Aorta (tissue), 5 donors: ENCODE measurements around the gene CLEC4A. TPM values are rescaled to one million over a fixed set of nuclear protein-coding genes. Genes with fewer than 3 reads are reported as not detected.
"Not testable (repeated sequence)": the region's sequence is repeated elsewhere in the genome, so short reads cannot be mapped to it uniquely, and the experiment has no call there.

ENCODE experiments used
- ATAC-seq: fragments of 200-7000 bp; cut with Tn5 transposase; one replicate; pipeline ENCODE4 v1.9.1; 2022; ENCODE audit warnings: moderate library complexity; ENCODE audit not compliant: low FRiP score
- DNase-seq, 2 donors: peaks; one replicate each; pipeline ENCODE4 v3.0.0-alpha.2; 2020
- H3K27ac ChIP-seq, 2 donors: one replicate each; pipeline ENCODE4 v1.5.1; 2013; ENCODE audit warnings: low read length in 2 of 2, mild to moderate bottlenecking in 2 of 2, moderate library complexity in 2 of 2, control low read depth in 1 of 2, inconsistent platforms in 1 of 2, low read depth in 1 of 2
- H3K27me3 ChIP-seq, 2 donors: one replicate each; pipeline ENCODE4 v1.6.1; 2013; ENCODE audit warnings: control low read depth in 1 of 2, low read length in 1 of 2, mild to moderate bottlenecking in 1 of 2, moderate library complexity in 1 of 2; ENCODE audit not compliant: insufficient read depth in 2 of 2, control insufficient read depth in 1 of 2
- H3K36me3 ChIP-seq, 2 donors: one replicate each; pipeline ENCODE4 v1.6.1; 2013; ENCODE audit warnings: control low read depth in 1 of 2, low read length in 1 of 2, mild to moderate bottlenecking in 1 of 2; ENCODE audit not compliant: insufficient read depth in 2 of 2, control insufficient read depth in 1 of 2
- H3K4me1 ChIP-seq, 2 donors: one replicate each; pipeline ENCODE4 v1.6.1; 2013; ENCODE audit warnings: low read length in 2 of 2, control low read depth in 1 of 2, mild to moderate bottlenecking in 1 of 2, moderate library complexity in 1 of 2; ENCODE audit not compliant: insufficient read depth in 2 of 2, control insufficient read depth in 1 of 2
- H3K4me3 ChIP-seq, 2 donors: one replicate each; pipeline ENCODE4 v1.5.1; 2013; ENCODE audit warnings: low read length in 2 of 2, control low read depth in 1 of 2, mild to moderate bottlenecking in 1 of 2
- H3K9me3 ChIP-seq: one replicate; pipeline ENCODE4 v1.6.1; 2013; ENCODE audit warnings: mild to moderate bottlenecking, low read length; ENCODE audit not compliant: control insufficient read depth
- WGBS, 2 donors: extraction: QIAGEN DNeasy Blood & Tissue Kit; methylation state at CpG; one replicate each; pipeline ENCODE4 v1.1.7; 2013; 5-methylcytosine and 5-hydroxymethylcytosine counted together
- intact Hi-C, 2 donors: fragments of 100-400 bp; cut with DNase I; formaldehyde crosslinking; loops; one replicate each; pipeline versions ENCODE4 v1.14.2 to v1.15.0; 2022
- polyA plus RNA-seq, 2 donors: library from polyadenylated mRNA; stranded (reverse); fragments of 200-250 nt; gene quantifications; one replicate each; pipeline ENCODE4 v1.2.3, GENCODE V29; 2013
- total RNA-seq, 2 donors: library from RNA; stranded (reverse); fragmentation: NEBNext Ultra II Directional; extraction: Animal tissue kit (Norgen Biotek cat#: 25700); gene quantifications; one replicate each; pipeline ENCODE4 v1.2.1, GENCODE V29; 2021
- donor health status: healthy with polysubstance abuse.
- donor health status: Bipolar disorder and iron deficiency.
- donor health status: DM: no; HTN: no; CAD: no.
- donor health status: DM: no; HTN: no; CAD: no.
- donor health status: DM: yes; HTN: yes; CAD: no.

The CLEC4A gene
- total and polyA plus RNA-seq, 4 donors: 3.0 to 8.4 (median 4.5) TPM

GRCh38 chr12:8145754-8146441 lies 22.5 kb downstream of the CLEC4A start:
- Histone ChIP-seq H3K4me3 (no peak overlapping the region), H3K27ac (peak overlapping the region in 1 of 2 donors; percentile 19), H3K4me1 (no peaks in the 10 kb centered on the region), H3K36me3 (no peaks in the 10 kb centered on the region), H3K27me3 (no peaks in the 10 kb centered on the region), H3K9me3 (no peaks in the 10 kb centered on the region)
- DNase-seq (peak; percentile 87 to 89), ATAC-seq (peak; percentile 94)
- WGBS, 2 donors: 17 to 21% methylated on average over 19 of the region's 19 CpGs
- intact Hi-C loops: no loop called here

GRCh38 chr12:8146442-8146771 lies 23.0 kb downstream of the CLEC4A start:
- H3K9me3 ChIP-seq: no peaks in the 10 kb centered on the region
- peak overlapping the region in 1 of 2 donors; percentile 19 for H3K27ac ChIP-seq
- no peak overlapping the region for H3K4me3 ChIP-seq
- no peaks in the 10 kb centered on the region for H3K4me1 ChIP-seq
- H3K36me3 ChIP-seq: no peaks in the 10 kb centered on the region
- DNase-seq (no peak), ATAC-seq (peak; percentile 42)
- no peaks in the 10 kb centered on the region for H3K27me3 ChIP-seq
- 6 to 16% methylated on average over 4 of the region's 4 CpGs for WGBS, 2 donors
- intact Hi-C loops: no loop called here

- Histone ChIP-seq H3K4me3 (no peak overlapping the region), H3K36me3 (no peaks in the 10 kb centered on the region), H3K27ac (no peak overlapping the region), H3K9me3 (no peaks in the 10 kb centered on the region), H3K4me1 (no peaks in the 10 kb centered on the region), H3K27me3 (no peaks in the 10 kb centered on the region)
- intact Hi-C loops: no loop called here
- ATAC-seq (no peak), DNase-seq (no peak)
Observed at GRCh38 chr12:8154526-8154925, 31.1 kb downstream of the CLEC4A start.

GRCh38 chr12:8156416-8156815 lies 33.0 kb downstream of the CLEC4A start:
- 90 to 95% methylated on average over 2 of the region's 2 CpGs for WGBS, 2 donors
- no peaks in the 10 kb centered on the region for H3K36me3 ChIP-seq

GRCh38 chr12:8156845-8157244 lies 33.4 kb downstream of the CLEC4A start, which contains the start of gene ZNF705A:
ZNF705A (plus strand) TSS chr12:8157015; CDS start chr12:8172626, 15,611 bp downstream.
- intact Hi-C loops: no loop called here
- H3K4me1 ChIP-seq: no peaks in the 10 kb centered on the region
- H3K27me3 ChIP-seq: no peaks in the 10 kb centered on the region
- WGBS, 2 donors: 43 to 49% methylated on average over 3 of the region's 3 CpGs
- H3K27ac ChIP-seq: no peak within 1 kb of the TSS
- no peak for DNase-seq
- H3K4me3 ChIP-seq: no peak within 1 kb of the TSS
- H3K9me3 ChIP-seq: no peaks in the 10 kb centered on the region
- ATAC-seq: no peak
- H3K36me3 ChIP-seq: no peaks in the 10 kb centered on the region

More at GRCh38 chr12:8156416-8156815, 33.0 kb downstream of the CLEC4A start:
- DNase-seq (no peak), ATAC-seq (no peak)
- Histone ChIP-seq H3K4me3 (no peak overlapping the region), H3K4me1 (no peaks in the 10 kb centered on the region), H3K27ac (no peak overlapping the region), H3K9me3 (no peaks in the 10 kb centered on the region), H3K27me3 (no peaks in the 10 kb centered on the region)
- intact Hi-C loops: no loop called here

- Histone ChIP-seq H3K4me3 (no peak overlapping the region), H3K27ac (no peak overlapping the region), H3K27me3 (no peaks in the 10 kb centered on the region), H3K4me1 (no peaks in the 10 kb centered on the region), H3K9me3 (no peaks in the 10 kb centered on the region), H3K36me3 (no peaks in the 10 kb centered on the region)
- intact Hi-C loops: no loop called here
- DNase-seq: no peak
- no peak for ATAC-seq
Observed at GRCh38 chr12:8157484-8158198, 34.2 kb downstream of the CLEC4A start.

- WGBS, 2 donors: 92 to 98% methylated on average over 2 of the region's 2 CpGs
- ATAC-seq, H3K4me3 ChIP-seq, H3K36me3 ChIP-seq, intact Hi-C loops, H3K27me3 ChIP-seq, H3K4me1 ChIP-seq, H3K9me3 ChIP-seq, DNase-seq, H3K27ac ChIP-seq: not testable (repeated sequence)
Observed at GRCh38 chr12:8172911-8173310, 49.5 kb downstream of the CLEC4A start.

GRCh38 chr12:8179989-8180585 lies 56.7 kb downstream of the CLEC4A start:
- H3K9me3 ChIP-seq, H3K27me3 ChIP-seq, H3K4me1 ChIP-seq, intact Hi-C loops, ATAC-seq, H3K36me3 ChIP-seq: not testable (repeated sequence)
- peak; percentile 84 to 95 for DNase-seq
- WGBS, 2 donors: 0% methylated on average over 41 to 43 of the region's 43 CpGs
- Histone ChIP-seq H3K4me3 (peak overlapping the region; percentile 52 to 61), H3K27ac (peak overlapping the region in 1 of 2 donors; percentile 43)

GRCh38 chr12:8181271-8181670 lies 57.9 kb downstream of the CLEC4A start:
- H3K27ac ChIP-seq, H3K36me3 ChIP-seq, H3K4me3 ChIP-seq, ATAC-seq, H3K9me3 ChIP-seq, H3K27me3 ChIP-seq, DNase-seq, intact Hi-C loops, H3K4me1 ChIP-seq: not testable (repeated sequence)
